ENCODE results near the gene GP1BB.
A peak's percentile ranks its signal among the peaks of the same experiment; 100 is the strongest.

GP1BB gene

GRCh38 chr22:19727310-19728150 lies 4.2 kb downstream of the GP1BB start:
- no peak for DNase-seq (ENCODE audit: low read depth)

GRCh38 chr22:19728271-19728670 lies 4.9 kb downstream of the GP1BB start:
- no peak for DNase-seq (ENCODE audit: low read depth)

GRCh38 chr22:19728836-19729235 lies 5.5 kb downstream of the GP1BB start:
- no peak for DNase-seq (ENCODE audit: low read depth)

- no peak for DNase-seq (ENCODE audit: low read depth)
Measured at GRCh38 chr22:19729507-19729906, 6.2 kb downstream of the GP1BB start.

GRCh38 chr22:19730198-19730597 lies 6.9 kb downstream of the GP1BB start:
- no peak for DNase-seq (ENCODE audit: low read depth)

GRCh38 chr22:19730655-19731360 lies 7.5 kb downstream of the GP1BB start:
- peak; percentile 76 for DNase-seq (ENCODE audit: low read depth)

GRCh38 chr22:19731361-19732135 lies 8.2 kb downstream of the GP1BB start:
- DNase-seq (ENCODE audit: low read depth) = no peak

GRCh38 chr22:19732403-19733113 lies 9.2 kb downstream of the GP1BB start:
- no peak for DNase-seq (ENCODE audit: low read depth)

- no peak for DNase-seq (ENCODE audit: low read depth)
Measured at GRCh38 chr22:19733755-19734154, 10.4 kb downstream of the GP1BB start.

- DNase-seq (ENCODE audit: low read depth) = no peak
Measured at GRCh38 chr22:19734163-19734562, 10.8 kb downstream of the GP1BB start.

- no peak for DNase-seq (ENCODE audit: low read depth)
Measured at GRCh38 chr22:19734837-19735382, 11.6 kb downstream of the GP1BB start.

- no peak for DNase-seq (ENCODE audit: low read depth)
Measured at GRCh38 chr22:19735665-19736510, 12.5 kb downstream of the GP1BB start.

GRCh38 chr22:19737846-19738663 lies 14.7 kb downstream of the GP1BB start:
- DNase-seq (ENCODE audit: low read depth) = no peak

- DNase-seq (ENCODE audit: low read depth) = no peak
Measured at GRCh38 chr22:19738664-19739447, 15.5 kb downstream of the GP1BB start.

GRCh38 chr22:19739448-19739895 lies 16.1 kb downstream of the GP1BB start:
- no peak for DNase-seq (ENCODE audit: low read depth)

- DNase-seq (ENCODE audit: low read depth) = no peak
Measured at GRCh38 chr22:19739911-19740449, 16.6 kb downstream of the GP1BB start.

GRCh38 chr22:19740586-19740985 lies 17.2 kb downstream of the GP1BB start:
- no peak for DNase-seq (ENCODE audit: low read depth)

GRCh38 chr22:19741053-19741452 lies 17.7 kb downstream of the GP1BB start:
- no peak for DNase-seq (ENCODE audit: low read depth)
